ENCODE results near the gene FKBP15. TPM values are rescaled to one million over a fixed set of nuclear protein-coding genes. Genes with fewer than 3 reads are reported as not detected.

FKBP15 gene
- total RNA-seq, 5 donors from 2014 or later (not counting 1 experiment from before 2014, with no cell fraction given) = 22.2 to 31.8 (median 29.5) TPM

GRCh38 chr9:113173341-113173740 is 47.7 kb downstream of the FKBP15 start:
- H3K27me3 Mint-ChIP-seq = no peaks in the 10 kb centered on the region
- ChIA-PET POLR2A (no interaction called here), CTCF (interaction anchor here in 1 of 2 donors (0.5 to 1.5 kb wide), 2 partner anchors 11 to 1347 kb away, joined by 3 to 4 read pairs; no protein-coding TSS in a partner anchor)

DNA sequence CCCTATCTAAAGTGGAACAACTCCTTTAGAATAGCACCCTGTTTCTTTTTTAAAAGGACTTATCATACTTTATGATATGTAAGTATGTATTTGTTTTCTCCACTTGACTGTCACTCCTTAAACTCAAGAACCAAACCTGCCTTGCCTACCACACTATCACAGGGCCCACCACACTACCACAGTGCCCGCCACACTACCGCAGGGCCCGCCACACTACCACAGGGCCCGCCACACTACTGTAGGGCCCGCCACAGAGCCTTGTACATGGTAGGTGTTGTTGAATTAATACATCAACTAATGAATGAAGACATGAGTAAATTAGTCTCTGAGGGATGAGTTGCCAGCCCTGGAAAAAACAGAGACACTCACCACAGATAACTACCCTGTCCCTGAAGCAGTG is 52.3 kb downstream of the FKBP15 start:
- no peak for DNase-seq
- H3K4me1 ChIP-seq (ENCODE audit: control insufficient read depth in 1 of 2, extremely low read depth in 1 of 2, insufficient read depth in 2 of 2, low read length in 2 of 2) = no peaks in the 10 kb centered on the region
- H3K27ac ChIP-seq (ENCODE audit: low read length) = no peak overlapping the region
- Mint-ChIP-seq H3K36me3 (peaks cover 72% of the 10 kb centered on the region), H3K4me1 (no peaks in the 10 kb centered on the region), H3K4me3 (no peak overlapping the region), H3K9me3 (peaks cover 0 to 9% (median 7%) of the 10 kb centered on the region in 3 donors), H3K27me3 (no peaks in the 10 kb centered on the region), H3K27ac (no peak overlapping the region)
- H3K4me3 ChIP-seq (ENCODE audit: control insufficient read depth in 1 of 2, extremely low read depth in 1 of 2, low read length in 1 of 2) = no peak overlapping the region
- POLR2A ChIA-PET = no interaction called here
- CTCF ChIA-PET = no interaction called here
- no peak for ATAC-seq (replicated peaks in 1 of 4)
- no peaks in the 10 kb centered on the region for H3K9me3 ChIP-seq
- WGBS (ENCODE audit: insufficient coverage) = no CpG with 5 or more reads among the region's 5 CpGs
- peaks cover 34 to 90% of the 10 kb centered on the region in 2 donors for H3K36me3 ChIP-seq (ENCODE audit: control insufficient read depth in 2 of 2, extremely low read depth in 1 of 2, insufficient read depth in 1 of 2, low read length in 1 of 2)
- H3K27me3 ChIP-seq (replicated peaks in 1 of 2; ENCODE audit: control insufficient read depth in 2 of 2, extremely low read depth in 1 of 2, insufficient read depth in 2 of 2, low read length in 1 of 2) = no peaks in the 10 kb centered on the region

More at GRCh38 chr9:113173341-113173740, 47.7 kb downstream of the FKBP15 start:
- ATAC-seq (replicated peaks in 1 of 4) = no peak
- Histone ChIP-seq H3K9me3 (no peaks in the 10 kb centered on the region), H3K4me1 (ENCODE audit: control insufficient read depth in 1 of 2, extremely low read depth in 1 of 2, insufficient read depth in 2 of 2, low read length in 2 of 2) (no peaks in the 10 kb centered on the region), H3K27me3 (replicated peaks in 1 of 2; ENCODE audit: control insufficient read depth in 2 of 2, extremely low read depth in 1 of 2, insufficient read depth in 2 of 2, low read length in 1 of 2) (no peaks in the 10 kb centered on the region), H3K27ac (ENCODE audit: low read length) (no peak overlapping the region), H3K4me3 (ENCODE audit: control insufficient read depth in 1 of 2, extremely low read depth in 1 of 2, low read length in 1 of 2) (no peak overlapping the region), H3K36me3 (ENCODE audit: control insufficient read depth in 2 of 2, extremely low read depth in 1 of 2, insufficient read depth in 1 of 2, low read length in 1 of 2) (peaks cover 19 to 87% of the 10 kb centered on the region in 2 donors)
- no peaks in the 10 kb centered on the region for H3K4me1 Mint-ChIP-seq
- DNase-seq = no peak
- H3K9me3 Mint-ChIP-seq = peaks cover 0 to 9% (median 7%) of the 10 kb centered on the region in 3 donors
- peaks cover 74% of the 10 kb centered on the region for H3K36me3 Mint-ChIP-seq
- no peak overlapping the region for H3K4me3 Mint-ChIP-seq
- WGBS (ENCODE audit: insufficient coverage) = 100% methylated on average over 2 of the region's 3 CpGs
- no peak overlapping the region for H3K27ac Mint-ChIP-seq

DNA sequence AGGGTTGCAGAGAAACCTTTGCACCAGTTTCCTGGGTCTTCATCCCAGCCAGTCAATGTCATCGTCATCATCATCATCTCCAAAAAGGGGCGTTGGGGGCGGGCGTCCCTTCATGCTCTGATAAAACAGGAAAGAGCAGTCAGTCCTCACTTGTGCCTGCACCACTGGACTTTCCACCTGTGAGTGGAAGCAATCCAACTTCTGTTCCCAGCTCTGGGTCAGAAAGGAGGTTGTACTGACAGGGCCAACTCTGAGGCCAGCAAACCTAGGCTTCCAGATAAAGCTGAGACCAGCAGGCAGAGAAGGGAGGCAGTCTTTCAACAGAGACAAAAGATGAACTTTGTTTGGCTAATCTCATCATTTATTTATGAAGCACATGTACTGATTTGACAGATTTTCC is 55.0 kb downstream of the FKBP15 start:
- Histone ChIP-seq H3K4me3 (ENCODE audit: control insufficient read depth in 1 of 2, extremely low read depth in 1 of 2, low read length in 1 of 2) (no peak overlapping the region), H3K9me3 (no peaks in the 10 kb centered on the region), H3K27ac (ENCODE audit: low read length) (no peak overlapping the region), H3K36me3 (ENCODE audit: control insufficient read depth in 2 of 2, extremely low read depth in 1 of 2, insufficient read depth in 1 of 2, low read length in 1 of 2) (peaks cover 30 to 96% of the 10 kb centered on the region in 2 donors), H3K27me3 (replicated peaks in 1 of 2; ENCODE audit: control insufficient read depth in 2 of 2, extremely low read depth in 1 of 2, insufficient read depth in 2 of 2, low read length in 1 of 2) (no peaks in the 10 kb centered on the region), H3K4me1 (ENCODE audit: control insufficient read depth in 1 of 2, extremely low read depth in 1 of 2, insufficient read depth in 2 of 2, low read length in 2 of 2) (no peaks in the 10 kb centered on the region)
- Mint-ChIP-seq H3K4me1 (no peaks in the 10 kb centered on the region), H3K27ac (no peak overlapping the region), H3K36me3 (peaks cover 69% of the 10 kb centered on the region), H3K4me3 (no peak overlapping the region), H3K9me3 (no peaks in the 10 kb centered on the region), H3K27me3 (no peaks in the 10 kb centered on the region)
- WGBS (ENCODE audit: insufficient coverage) = 89% methylated on average over 4 of the region's 4 CpGs
- DNase-seq (no peak), ATAC-seq (replicated peaks in 1 of 4) (no peak)
- ChIA-PET CTCF (no interaction called here), POLR2A (no interaction called here)

- Mint-ChIP-seq H3K4me1 (no peaks in the 10 kb centered on the region), H3K4me3 (no peak overlapping the region), H3K36me3 (peaks cover 66% of the 10 kb centered on the region), H3K9me3 (no peaks in the 10 kb centered on the region), H3K27ac (no peak overlapping the region), H3K27me3 (no peaks in the 10 kb centered on the region)
- no peaks in the 10 kb centered on the region for H3K4me1 ChIP-seq (ENCODE audit: control insufficient read depth in 1 of 2, extremely low read depth in 1 of 2, insufficient read depth in 2 of 2, low read length in 2 of 2)
- ChIA-PET CTCF (interaction anchor here in 1 of 2 donors (0.6 kb wide), 1 partner anchor 10 kb away, joined by 3 read pairs; no protein-coding TSS in a partner anchor), POLR2A (no interaction called here)
- peaks cover 30 to 83% of the 10 kb centered on the region in 2 donors for H3K36me3 ChIP-seq (ENCODE audit: control insufficient read depth in 2 of 2, extremely low read depth in 1 of 2, insufficient read depth in 1 of 2, low read length in 1 of 2)
- no peaks in the 10 kb centered on the region for H3K27me3 ChIP-seq (replicated peaks in 1 of 2; ENCODE audit: control insufficient read depth in 2 of 2, extremely low read depth in 1 of 2, insufficient read depth in 2 of 2, low read length in 1 of 2)
- DNase-seq (no peak), ATAC-seq (replicated peaks in 1 of 4) (no peak)
- H3K27ac ChIP-seq (ENCODE audit: low read length) = no peak overlapping the region
- 100% methylated on average over 1 of the region's 4 CpGs for WGBS (ENCODE audit: insufficient coverage)
- no peak overlapping the region for H3K4me3 ChIP-seq (ENCODE audit: control insufficient read depth in 1 of 2, extremely low read depth in 1 of 2, low read length in 1 of 2)
- H3K9me3 ChIP-seq = no peaks in the 10 kb centered on the region
These were observed 56.4 kb downstream of the FKBP15 start for GRCh38 chr9:113164536-113165300.

GRCh38 chr9:113163001-113163400 is 58.1 kb downstream of the FKBP15 start:
- Histone ChIP-seq H3K4me1 (ENCODE audit: control insufficient read depth in 1 of 2, extremely low read depth in 1 of 2, insufficient read depth in 2 of 2, low read length in 2 of 2) (no peaks in the 10 kb centered on the region), H3K27me3 (replicated peaks in 1 of 2; ENCODE audit: control insufficient read depth in 2 of 2, extremely low read depth in 1 of 2, insufficient read depth in 2 of 2, low read length in 1 of 2) (no peaks in the 10 kb centered on the region), H3K9me3 (no peaks in the 10 kb centered on the region), H3K36me3 (ENCODE audit: control insufficient read depth in 2 of 2, extremely low read depth in 1 of 2, insufficient read depth in 1 of 2, low read length in 1 of 2) (peaks cover 14 to 70% of the 10 kb centered on the region in 2 donors), H3K4me3 (ENCODE audit: control insufficient read depth in 1 of 2, extremely low read depth in 1 of 2, low read length in 1 of 2) (no peak overlapping the region), H3K27ac (ENCODE audit: low read length) (no peak overlapping the region)
- DNase-seq (no peak), ATAC-seq (replicated peaks in 1 of 4) (no peak)
- CTCF ChIA-PET = interaction anchor here in 1 of 2 donors (0.9 kb wide), 1 partner anchor 11 kb away, joined by 4 read pairs; no protein-coding TSS in a partner anchor
- Mint-ChIP-seq H3K9me3 (no peaks in the 10 kb centered on the region), H3K4me3 (no peak overlapping the region), H3K36me3 (peaks cover 62% of the 10 kb centered on the region), H3K27me3 (no peaks in the 10 kb centered on the region), H3K27ac (no peak overlapping the region), H3K4me1 (no peaks in the 10 kb centered on the region)
- 100% methylated on average over 2 of the region's 3 CpGs for WGBS (ENCODE audit: insufficient coverage)
- POLR2A ChIA-PET = interaction anchor here (0.5 kb wide), 2 partner anchors 110 to 326 kb away, joined by 3 read pairs; no protein-coding TSS in a partner anchor

GRCh38 chr9:113160571-113160970 is 60.5 kb downstream of the FKBP15 start:
- no peaks in the 10 kb centered on the region for H3K9me3 ChIP-seq
- no peak overlapping the region for H3K4me3 Mint-ChIP-seq
- DNase-seq = no peak
- H3K9me3 Mint-ChIP-seq = no peaks in the 10 kb centered on the region
- no peaks in the 10 kb centered on the region for H3K27me3 Mint-ChIP-seq
- CTCF ChIA-PET = no interaction called here
- no peaks in the 10 kb centered on the region for H3K27me3 ChIP-seq (replicated peaks in 1 of 2; ENCODE audit: control insufficient read depth in 2 of 2, extremely low read depth in 1 of 2, insufficient read depth in 2 of 2, low read length in 1 of 2)
- peaks cover 12 to 16% (median 14%) of the 10 kb centered on the region in 3 donors for H3K4me1 Mint-ChIP-seq
- H3K4me3 ChIP-seq (ENCODE audit: control insufficient read depth in 1 of 2, extremely low read depth in 1 of 2, low read length in 1 of 2) = no peak overlapping the region
- no peak overlapping the region for H3K27ac ChIP-seq (ENCODE audit: low read length)
- WGBS (ENCODE audit: insufficient coverage) = no CpG with 5 or more reads among the region's 3 CpGs
- peaks cover 2 to 11% of the 10 kb centered on the region in 2 experiments for H3K4me1 ChIP-seq (ENCODE audit: control insufficient read depth in 1 of 2, extremely low read depth in 1 of 2, insufficient read depth in 2 of 2, low read length in 2 of 2)
- POLR2A ChIA-PET = no interaction called here
- H3K27ac Mint-ChIP-seq = no peak overlapping the region
- peaks cover 5 to 47% of the 10 kb centered on the region in 2 donors for H3K36me3 ChIP-seq (ENCODE audit: control insufficient read depth in 2 of 2, extremely low read depth in 1 of 2, insufficient read depth in 1 of 2, low read length in 1 of 2)
- ATAC-seq (replicated peaks in 1 of 4) = no peak
- H3K36me3 Mint-ChIP-seq = peaks cover 42% of the 10 kb centered on the region

All from T-cell (primary cell).